ENCODE results near the gene MT1A.

DNA sequence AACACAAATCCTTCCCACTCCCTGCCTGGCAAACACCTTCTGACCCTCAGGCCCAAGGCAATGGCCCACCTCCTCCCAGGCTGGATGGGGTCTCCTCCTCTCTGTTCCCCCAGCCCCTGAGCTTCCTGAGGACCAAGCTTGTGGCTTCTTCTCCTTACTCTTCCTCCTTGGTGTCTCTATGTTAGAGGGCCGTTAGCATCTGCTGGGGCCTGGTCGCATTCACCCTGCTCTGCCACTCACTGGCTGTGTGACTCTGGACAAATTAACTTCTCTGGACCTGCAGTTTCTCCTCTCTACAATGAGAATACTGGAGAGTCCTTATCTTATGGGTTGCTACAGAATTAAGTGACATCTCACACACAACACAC, 30.8 kb upstream of the MT1A start:
- TF ChIP-seq, protein P1, sequence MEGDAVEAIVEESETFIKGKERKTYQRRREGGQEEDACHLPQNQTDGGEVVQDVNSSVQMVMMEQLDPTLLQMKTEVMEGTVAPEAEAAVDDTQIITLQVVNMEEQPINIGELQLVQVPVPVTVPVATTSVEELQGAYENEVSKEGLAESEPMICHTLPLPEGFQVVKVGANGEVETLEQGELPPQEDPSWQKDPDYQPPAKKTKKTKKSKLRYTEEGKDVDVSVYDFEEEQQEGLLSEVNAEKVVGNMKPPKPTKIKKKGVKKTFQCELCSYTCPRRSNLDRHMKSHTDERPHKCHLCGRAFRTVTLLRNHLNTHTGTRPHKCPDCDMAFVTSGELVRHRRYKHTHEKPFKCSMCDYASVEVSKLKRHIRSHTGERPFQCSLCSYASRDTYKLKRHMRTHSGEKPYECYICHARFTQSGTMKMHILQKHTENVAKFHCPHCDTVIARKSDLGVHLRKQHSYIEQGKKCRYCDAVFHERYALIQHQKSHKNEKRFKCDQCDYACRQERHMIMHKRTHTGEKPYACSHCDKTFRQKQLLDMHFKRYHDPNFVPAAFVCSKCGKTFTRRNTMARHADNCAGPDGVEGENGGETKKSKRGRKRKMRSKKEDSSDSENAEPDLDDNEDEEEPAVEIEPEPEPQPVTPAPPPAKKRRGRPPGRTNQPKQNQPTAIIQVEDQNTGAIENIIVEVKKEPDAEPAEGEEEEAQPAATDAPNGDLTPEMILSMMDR (IDR thresholded peaks at IDR 0.05 in 2 of 3, conservative IDR thresholded peaks at IDR 0.05 in 1 of 3; ENCODE audit: control insufficient read depth in 2 of 3, extremely low read depth in 1 of 3, insufficient read depth in 1 of 3, low read depth in 3 of 3, low read length in 3 of 3): no peak
- TF ChIP-seq EZH2 (IDR thresholded peaks at IDR 0.05; ENCODE audit: borderline replicate concordance, control insufficient read depth, low read depth, low read length): no peak
- TF ChIP-seq, protein P2, sequence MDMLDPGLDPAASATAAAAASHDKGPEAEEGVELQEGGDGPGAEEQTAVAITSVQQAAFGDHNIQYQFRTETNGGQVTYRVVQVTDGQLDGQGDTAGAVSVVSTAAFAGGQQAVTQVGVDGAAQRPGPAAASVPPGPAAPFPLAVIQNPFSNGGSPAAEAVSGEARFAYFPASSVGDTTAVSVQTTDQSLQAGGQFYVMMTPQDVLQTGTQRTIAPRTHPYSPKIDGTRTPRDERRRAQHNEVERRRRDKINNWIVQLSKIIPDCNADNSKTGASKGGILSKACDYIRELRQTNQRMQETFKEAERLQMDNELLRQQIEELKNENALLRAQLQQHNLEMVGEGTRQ (IDR thresholded peaks at IDR 0.05; ENCODE audit: borderline replicate concordance, low read depth, low read length): no peak
- TF ChIP-seq SMC3 (IDR thresholded peaks at IDR 0.05; ENCODE audit: borderline replicate concordance, low read length): no peak
- TF ChIP-seq HDAC6 (IDR thresholded peaks at IDR 0.05; ENCODE audit: unreplicated experiment): no peak
- no peak for TF ChIP-seq KAT2A (conservative IDR thresholded peaks at IDR 0.05; ENCODE audit: control insufficient read depth, low read depth, low read length)
- TF ChIP-seq RAD21 (IDR thresholded peaks at IDR 0.05; ENCODE audit: insufficient read depth, low read depth, low read length): no peak
- TF ChIP-seq, protein P3, sequence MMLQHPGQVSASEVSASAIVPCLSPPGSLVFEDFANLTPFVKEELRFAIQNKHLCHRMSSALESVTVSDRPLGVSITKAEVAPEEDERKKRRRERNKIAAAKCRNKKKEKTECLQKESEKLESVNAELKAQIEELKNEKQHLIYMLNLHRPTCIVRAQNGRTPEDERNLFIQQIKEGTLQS (IDR thresholded peaks at IDR 0.05; ENCODE audit: borderline replicate concordance, extremely low read depth, low read depth, low read length): no peak
- TF ChIP-seq EP300 (IDR thresholded peaks at IDR 0.05; ENCODE audit: borderline replicate concordance in 1 of 2, control insufficient read depth in 1 of 2, low read depth in 2 of 2, low read length in 2 of 2): no peak

All from GM12878 (cell line).